Measurements from ENCODE around the gene ESPN. TPM values are rescaled to one million over a fixed set of nuclear protein-coding genes. Genes with fewer than 3 reads are reported as not detected.

ESPN gene
- total RNA-seq, 2 donors from 2014 or later: 74.3 to 98.0 TPM

- DNase-seq: no peak
- no peaks in the 10 kb centered on the region for H3K9me3 ChIP-seq
- no peaks in the 10 kb centered on the region for H3K4me1 ChIP-seq
- peaks cover 12% of the 10 kb centered on the region for H3K27me3 ChIP-seq
- no peak overlapping the region for H3K27ac ChIP-seq
- H3K9ac ChIP-seq (ENCODE audit: low read depth in 2 of 2, low read length in 2 of 2): no peak overlapping the region
- intact Hi-C loops (cut with DNase I): no loop called here
- TF ChIP-seq CTCF (IDR thresholded peaks at IDR 0.05): no peak
- H3K4me3 ChIP-seq: peak overlapping the region; percentile 31
- no peaks in the 10 kb centered on the region for H3K36me3 ChIP-seq
These were observed 72.3 kb downstream of the ESPN start for GRCh38 chr1:6496890-6497214.

- Histone ChIP-seq H3K36me3 (no peaks in the 10 kb centered on the region), H3K9me3 (no peaks in the 10 kb centered on the region), H3K4me3 (peak overlapping the region; percentile 42), H3K4me1 (no peaks in the 10 kb centered on the region), H3K27me3 (peaks cover 12% of the 10 kb centered on the region), H3K27ac (no peak overlapping the region), H3K9ac (ENCODE audit: low read depth in 2 of 2, low read length in 2 of 2) (peak overlapping the region; percentile 40 to 60)
- TF ChIP-seq CTCF (IDR thresholded peaks at IDR 0.05): no peak
- DNase-seq: no peak
- intact Hi-C loops (cut with DNase I): no loop called here
These were observed 72.8 kb downstream of the ESPN start for GRCh38 chr1:6497215-6497866.

GRCh38 chr1:6497867-6498575 lies 73.4 kb downstream of the ESPN start:
- H3K9ac ChIP-seq (ENCODE audit: low read depth in 2 of 2, low read length in 2 of 2): peak overlapping the region in 1 of 2 donors; percentile 40
- H3K27ac ChIP-seq: no peak overlapping the region

GRCh38 chr1:6498576-6499111 lies 74.1 kb downstream of the ESPN start:
- H3K27me3 ChIP-seq: peaks cover 12% of the 10 kb centered on the region
- no peaks in the 10 kb centered on the region for H3K4me1 ChIP-seq
- no peaks in the 10 kb centered on the region for H3K9me3 ChIP-seq
- H3K9ac ChIP-seq (ENCODE audit: low read depth in 2 of 2, low read length in 2 of 2): no peak overlapping the region
- DNase-seq: no peak
- H3K36me3 ChIP-seq: no peaks in the 10 kb centered on the region
- TF ChIP-seq CTCF (IDR thresholded peaks at IDR 0.05): no peak
- H3K4me3 ChIP-seq: no peak overlapping the region
- H3K27ac ChIP-seq: no peak overlapping the region
- intact Hi-C loops (cut with DNase I): no loop called here

More at GRCh38 chr1:6497867-6498575, 73.4 kb downstream of the ESPN start:
- Histone ChIP-seq H3K4me1 (no peaks in the 10 kb centered on the region), H3K36me3 (no peaks in the 10 kb centered on the region), H3K4me3 (peak overlapping the region; percentile 42), H3K9me3 (no peaks in the 10 kb centered on the region), H3K27me3 (peaks cover 12% of the 10 kb centered on the region)
- intact Hi-C loops (cut with DNase I): no loop called here
- TF ChIP-seq CTCF (IDR thresholded peaks at IDR 0.05): no peak
- no peak for DNase-seq

GRCh38 chr1:6499296-6499695 lies 74.7 kb downstream of the ESPN start:
- TF ChIP-seq CTCF (IDR thresholded peaks at IDR 0.05): no peak
- Histone ChIP-seq H3K27ac (no peak overlapping the region), H3K9ac (ENCODE audit: low read depth in 2 of 2, low read length in 2 of 2) (no peak overlapping the region), H3K27me3 (peaks cover 12% of the 10 kb centered on the region), H3K9me3 (no peaks in the 10 kb centered on the region), H3K4me3 (no peak overlapping the region), H3K4me1 (no peaks in the 10 kb centered on the region), H3K36me3 (no peaks in the 10 kb centered on the region)
- intact Hi-C loops (cut with DNase I): no loop called here
- DNase-seq: no peak

All from colonic mucosa (tissue), 4 donors.